Stimulated activated CD8-positive, alpha-beta memory T cell treated with anti-CD3 and anti-CD28 coated beads, Interleukin-4, amount 100 ng/mL, for 48 hours (primary cell): Measurements from ENCODE around the gene PCDHB3.
"Not testable (repeated sequence)": the region's sequence is repeated elsewhere in the genome, so short reads cannot be mapped to it uniquely, and the experiment has no call there.

Source experiments
- DNase-seq: peaks from one replicate; pipeline ENCODE4 v3.0.0-alpha.2; 2020

PCDHB3 gene

GRCh38 chr5:141100243-141100805 is at the start of gene PCDHB3:
Gene PCDHB3 (plus strand): TSS chr5:141100473. CDS start chr5:141100650, 177 bp downstream.
- peak; percentile 63 for DNase-seq

DNA sequence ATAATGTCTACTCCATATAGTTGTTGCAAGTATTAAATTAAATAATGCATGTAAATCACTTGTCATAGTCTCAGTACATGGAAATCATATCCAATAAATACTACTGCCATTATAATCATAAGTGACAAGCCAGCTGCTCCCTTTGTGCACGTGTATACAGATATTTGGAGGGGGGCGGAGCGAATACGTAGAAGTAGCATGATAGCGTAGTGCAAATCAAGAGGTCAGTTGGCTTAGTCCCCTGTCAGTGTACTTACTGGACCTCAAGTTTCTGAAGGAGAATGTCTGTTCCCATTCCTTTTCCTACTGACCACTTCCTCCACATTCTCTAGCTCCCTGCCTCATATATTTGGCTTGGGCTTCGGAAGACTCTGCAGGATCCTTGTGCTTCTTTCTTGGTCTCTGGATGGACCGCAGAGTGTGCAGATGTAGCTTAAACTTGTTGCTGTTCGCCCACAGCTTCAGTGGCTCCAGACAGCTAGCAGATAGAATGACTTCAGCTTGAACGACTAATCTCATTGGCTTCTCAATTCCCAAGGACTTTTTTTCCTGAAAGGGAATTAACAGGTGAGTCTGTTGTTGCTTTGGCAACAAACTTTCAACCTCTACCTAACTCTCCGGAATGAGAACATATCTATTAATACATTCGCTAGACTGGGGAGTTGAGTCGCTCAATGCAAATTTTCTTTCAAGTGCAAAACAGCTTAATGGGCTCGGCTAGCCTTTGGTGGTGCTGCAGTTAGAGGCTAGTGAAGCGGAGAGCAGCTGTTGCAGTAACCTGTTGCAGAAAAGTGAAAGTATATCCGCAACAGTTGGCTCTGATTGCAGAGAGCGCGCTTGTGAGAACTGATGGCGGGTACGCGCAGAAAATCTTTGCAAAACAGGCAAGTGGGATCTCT is 49.4 kb upstream of the PCDHB3 start, which contains the start of gene PCDHB1:
PCDHB1 (plus strand) TSS at position 753 of the 899 bp plus-strand sequence; CDS start at position 850, 97 bp downstream.
- DNase-seq = no peak

- DNase-seq = no peak
Observed at GRCh38 chr5:141051521-141051866, 48.8 kb upstream of the PCDHB3 start.

- no peak for DNase-seq
Observed at GRCh38 chr5:141077826-141078225, 22.4 kb upstream of the PCDHB3 start.

- no peak for DNase-seq
Observed at GRCh38 chr5:141082228-141082627, 18.0 kb upstream of the PCDHB3 start.

DNA sequence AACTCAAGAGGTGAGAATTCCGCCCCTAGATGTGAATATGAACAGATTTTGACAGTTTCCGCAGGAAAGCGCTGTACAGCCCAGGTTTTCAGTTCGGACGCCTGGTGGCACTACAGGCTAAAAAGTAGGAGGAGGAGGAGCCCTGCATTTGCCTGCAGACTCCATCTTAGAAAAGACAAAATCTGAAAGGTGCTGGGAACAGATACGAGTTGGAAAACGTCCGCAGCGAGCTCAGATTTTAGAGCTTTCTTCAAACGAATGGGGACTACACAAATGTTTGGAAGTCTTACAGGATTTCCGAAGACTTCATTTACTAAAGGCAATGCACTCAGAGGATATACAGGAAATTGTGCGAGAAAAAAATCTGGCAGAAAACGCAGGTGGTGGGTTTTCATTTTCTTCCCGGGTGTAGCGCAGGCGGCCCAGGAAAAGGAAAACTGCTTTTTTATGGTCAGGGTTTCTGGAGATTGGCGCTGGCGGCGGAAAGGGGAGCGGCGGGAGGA is 15.7 kb upstream of the PCDHB3 start:
- DNase-seq = peak; percentile 41

GRCh38 chr5:141094481-141095262 is 5.6 kb upstream of the PCDHB3 start, which contains the start of gene PCDHB2:
Gene PCDHB2 (plus strand): TSS chr5:141094615. CDS start chr5:141094791, 176 bp downstream.
- no peak for DNase-seq

DNA sequence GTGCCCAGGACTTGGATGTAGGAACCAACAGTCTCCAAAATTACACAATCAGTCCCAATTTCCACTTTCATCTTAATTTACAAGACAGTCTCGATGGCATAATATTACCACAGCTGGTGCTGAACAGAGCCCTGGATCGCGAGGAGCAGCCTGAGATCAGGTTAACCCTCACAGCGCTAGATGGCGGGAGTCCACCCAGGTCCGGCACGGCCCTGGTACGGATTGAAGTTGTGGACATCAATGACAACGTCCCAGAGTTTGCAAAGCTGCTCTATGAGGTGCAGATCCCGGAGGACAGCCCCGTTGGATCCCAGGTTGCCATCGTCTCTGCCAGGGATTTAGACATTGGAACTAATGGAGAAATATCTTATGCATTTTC is 5.0 kb upstream of the PCDHB3 start:
- DNase-seq = no peak

- DNase-seq = not testable (repeated sequence)
Observed at GRCh38 chr5:141096181-141096580, 4.1 kb upstream of the PCDHB3 start.

DNA sequence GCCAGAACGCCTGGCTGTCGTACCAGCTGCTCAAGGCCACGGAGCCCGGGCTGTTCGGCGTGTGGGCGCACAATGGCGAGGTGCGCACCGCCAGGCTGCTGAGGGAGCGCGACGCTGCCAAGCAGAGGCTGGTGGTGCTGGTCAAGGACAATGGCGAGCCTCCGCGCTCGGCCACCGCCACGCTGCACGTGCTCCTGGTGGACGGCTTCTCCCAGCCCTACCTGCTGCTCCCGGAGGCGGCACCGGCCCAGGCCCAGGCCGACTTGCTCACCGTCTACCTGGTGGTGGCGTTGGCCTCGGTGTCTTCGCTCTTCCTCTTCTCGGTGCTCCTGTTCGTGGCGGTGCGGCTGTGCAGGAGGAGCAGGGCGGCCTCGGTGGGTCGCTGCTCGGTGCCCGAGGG is 3.7 kb upstream of the PCDHB3 start:
- DNase-seq = not testable (repeated sequence)

DNA sequence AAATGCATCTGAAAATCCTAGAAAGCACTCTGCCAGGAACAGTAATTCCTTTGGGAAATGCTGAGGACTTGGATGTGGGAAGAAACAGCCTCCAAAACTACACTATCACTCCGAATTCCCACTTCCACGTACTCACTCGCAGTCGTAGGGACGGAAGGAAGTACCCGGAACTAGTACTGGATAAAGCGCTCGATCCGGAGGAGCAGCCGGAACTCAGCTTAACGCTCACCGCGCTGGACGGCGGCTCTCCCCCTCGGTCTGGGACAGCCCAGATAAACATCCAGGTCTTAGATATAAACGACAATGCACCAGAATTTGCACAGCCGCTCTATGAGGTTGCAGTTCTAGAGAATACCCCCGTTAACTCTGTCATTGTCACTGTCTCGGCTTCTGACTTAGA is 786 bp downstream of the PCDHB3 start:
- DNase-seq = no peak

GRCh38 chr5:141102070-141102469 is 1.8 kb downstream of the PCDHB3 start:
- DNase-seq = not testable (repeated sequence)

DNA sequence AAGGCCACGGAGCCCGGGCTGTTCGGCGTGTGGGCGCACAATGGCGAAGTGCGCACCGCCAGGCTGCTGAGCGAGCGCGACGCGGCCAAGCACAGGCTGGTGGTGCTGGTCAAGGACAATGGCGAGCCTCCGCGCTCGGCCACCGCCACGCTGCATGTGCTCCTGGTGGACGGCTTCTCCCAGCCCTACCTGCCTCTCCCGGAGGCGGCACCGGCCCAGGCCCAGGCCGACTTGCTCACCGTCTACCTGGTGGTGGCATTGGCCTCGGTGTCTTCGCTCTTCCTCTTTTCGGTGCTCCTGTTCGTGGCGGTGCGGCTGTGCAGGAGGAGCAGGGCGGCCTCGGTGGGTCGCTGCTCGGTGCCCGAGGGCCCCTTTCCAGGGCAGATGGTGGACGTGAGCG is 2.2 kb downstream of the PCDHB3 start:
- DNase-seq = not testable (repeated sequence)

DNA sequence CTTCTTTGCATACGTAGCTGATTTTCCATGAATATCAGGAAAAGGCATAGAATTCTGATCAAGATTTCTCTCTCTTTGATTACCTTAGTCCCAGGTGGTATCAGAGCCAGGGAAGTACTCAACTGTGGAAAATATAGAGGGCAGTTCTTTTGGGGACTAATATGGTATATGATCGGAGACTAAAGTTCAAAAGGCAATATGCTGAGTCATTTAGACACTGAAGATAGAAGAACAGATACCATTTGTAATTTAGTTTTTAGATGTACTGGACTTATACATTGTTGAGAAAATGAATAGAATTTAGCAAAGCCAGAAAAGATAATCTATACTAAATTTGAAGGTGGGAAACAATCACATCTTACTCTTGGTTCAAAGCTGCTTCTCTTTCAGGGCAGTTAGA is 5.1 kb downstream of the PCDHB3 start:
- no peak for DNase-seq

DNA sequence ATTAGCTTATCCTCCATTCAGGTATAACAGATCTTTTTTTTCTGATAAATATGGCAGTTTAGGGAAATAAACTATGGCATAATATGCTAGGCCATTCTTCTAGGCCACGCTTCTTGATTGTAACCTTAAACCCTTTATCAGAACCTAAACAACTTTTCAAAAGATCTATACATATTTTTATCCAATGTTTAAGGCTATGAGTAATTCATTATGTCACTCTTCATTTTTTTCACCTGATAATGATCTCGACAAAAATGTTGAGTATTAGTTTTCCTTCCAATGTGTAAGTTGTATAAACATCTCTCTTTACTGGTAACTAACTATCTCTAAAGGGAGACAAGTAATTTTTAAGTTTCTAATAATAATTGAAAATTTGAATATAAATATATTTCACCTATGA is 19.0 kb downstream of the PCDHB3 start:
- DNase-seq = no peak

GRCh38 chr5:141121563-141121962 is 21.3 kb downstream of the PCDHB3 start, which contains the start of gene PCDHB4:
Gene PCDHB4 (plus strand): TSS chr5:141121818. CDS start chr5:141121999, 181 bp downstream.
- DNase-seq = no peak

DNA sequence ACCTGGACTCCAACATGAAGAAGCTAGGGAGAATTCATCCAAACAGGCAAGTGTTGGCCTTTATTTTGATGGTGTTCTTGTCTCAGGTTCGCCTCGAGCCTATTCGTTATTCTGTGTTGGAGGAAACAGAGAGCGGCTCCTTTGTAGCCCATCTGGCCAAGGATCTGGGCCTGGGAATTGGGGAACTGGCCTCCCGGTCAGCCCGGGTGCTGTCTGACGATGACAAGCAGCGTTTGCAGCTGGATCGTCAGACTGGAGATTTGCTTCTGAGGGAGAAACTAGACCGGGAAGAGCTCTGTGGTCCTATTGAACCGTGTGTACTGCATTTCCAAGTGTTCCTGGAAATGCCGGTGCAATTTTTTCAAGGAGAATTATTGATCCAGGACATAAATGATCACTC is 21.7 kb downstream of the PCDHB3 start:
- DNase-seq = no peak

- DNase-seq = not testable (repeated sequence)
Observed at GRCh38 chr5:141123396-141124135, 23.3 kb downstream of the PCDHB3 start.

- no peak for DNase-seq
Observed at GRCh38 chr5:141127305-141127704, 27.0 kb downstream of the PCDHB3 start.

GRCh38 chr5:141135030-141135717 is 34.9 kb downstream of the PCDHB3 start, which contains the start of gene PCDHB5:
Gene PCDHB5 (plus strand): TSS chr5:141135206. CDS start chr5:141135435, 229 bp downstream.
- no peak for DNase-seq

GRCh38 chr5:141135718-141136266 is 35.5 kb downstream of the PCDHB3 start:
- DNase-seq = no peak
